Measurements from ENCODE around the gene ABCB11.

- no peak for TF ChIP-seq RXRA (IDR thresholded peaks at IDR 0.05; ENCODE audit: borderline replicate concordance, low read depth)
- no peak for TF ChIP-seq FOXM1 (IDR thresholded peaks at IDR 0.05; ENCODE audit: low read depth)
- no peak for TF ChIP-seq MAX (IDR thresholded peaks at IDR 0.05; ENCODE audit: low read depth)
- no peak for TF ChIP-seq CTCF (IDR thresholded peaks at IDR 0.05)
- TF ChIP-seq YY1 (IDR thresholded peaks at IDR 0.05; ENCODE audit: low read depth): no peak
- no peak for TF ChIP-seq REST (IDR thresholded peaks at IDR 0.05; ENCODE audit: low read depth, low read length)
- no peak for TF ChIP-seq EZH2phosphoT487 (IDR thresholded peaks at IDR 0.05; ENCODE audit: borderline replicate concordance, low read depth)
- no peak for TF ChIP-seq SMC3 (IDR thresholded peaks at IDR 0.05; ENCODE audit: low read depth, low read length)
- TF ChIP-seq JUND (IDR thresholded peaks at IDR 0.05): no peak
- TF ChIP-seq SIN3A (IDR thresholded peaks at IDR 0.05; ENCODE audit: borderline replicate concordance, low read depth, low read length): no peak
- no peak for TF ChIP-seq EP300 (IDR thresholded peaks at IDR 0.05; ENCODE audit: borderline replicate concordance in 1 of 2, low read depth in 1 of 2, low read length in 1 of 2)
- TF ChIP-seq GABPA (IDR thresholded peaks at IDR 0.05; ENCODE audit: low read depth): no peak
Measured at GRCh38 chr2:168952424-168952823, 78.7 kb downstream of the ABCB11 start.

All from SK-N-SH (cell line).